SH-SY5Y (cell line): Measurements from ENCODE around the gene FGGY.

Experiments used
- GATA2 ChIP-seq: IDR thresholded peaks from 2 replicates; pipeline ENCODE4 v1.6.1; 2011; ENCODE audit warnings: mild to moderate bottlenecking, low read depth, low read length
- GATA3 ChIP-seq: IDR thresholded peaks from 2 replicates; pipeline ENCODE4 v1.6.1; 2011; ENCODE audit warnings: low read depth, mild to moderate bottlenecking, low read length, moderate library complexity

- TF ChIP-seq GATA2 = no peak
- TF ChIP-seq GATA3 = no peak
These were observed 195.6 kb downstream of the FGGY start for GRCh38 chr1:59492500-59492899.
